ENCODE data around the gene MED16.

DNA sequence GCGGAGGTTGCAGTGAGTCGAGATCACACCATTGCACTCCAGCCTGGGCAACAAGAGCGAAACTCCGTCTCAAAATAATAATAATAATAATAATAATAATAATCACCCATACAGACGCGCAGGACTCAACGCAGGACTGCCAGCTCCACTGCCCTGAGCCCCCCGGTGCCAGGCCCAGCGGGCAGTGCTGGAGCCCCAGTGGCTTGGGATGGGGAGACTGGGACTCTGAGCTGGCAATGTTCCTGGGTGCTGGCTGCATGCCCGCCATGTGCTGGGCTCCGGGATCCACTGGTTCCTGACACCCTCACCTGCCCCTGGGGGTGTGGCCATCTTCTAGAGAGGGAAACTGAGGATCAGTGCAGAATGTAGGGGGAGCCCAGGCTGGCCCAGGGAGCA is 65.7 kb downstream of the MED16 start:
- TF ChIP-seq, protein P1, sequence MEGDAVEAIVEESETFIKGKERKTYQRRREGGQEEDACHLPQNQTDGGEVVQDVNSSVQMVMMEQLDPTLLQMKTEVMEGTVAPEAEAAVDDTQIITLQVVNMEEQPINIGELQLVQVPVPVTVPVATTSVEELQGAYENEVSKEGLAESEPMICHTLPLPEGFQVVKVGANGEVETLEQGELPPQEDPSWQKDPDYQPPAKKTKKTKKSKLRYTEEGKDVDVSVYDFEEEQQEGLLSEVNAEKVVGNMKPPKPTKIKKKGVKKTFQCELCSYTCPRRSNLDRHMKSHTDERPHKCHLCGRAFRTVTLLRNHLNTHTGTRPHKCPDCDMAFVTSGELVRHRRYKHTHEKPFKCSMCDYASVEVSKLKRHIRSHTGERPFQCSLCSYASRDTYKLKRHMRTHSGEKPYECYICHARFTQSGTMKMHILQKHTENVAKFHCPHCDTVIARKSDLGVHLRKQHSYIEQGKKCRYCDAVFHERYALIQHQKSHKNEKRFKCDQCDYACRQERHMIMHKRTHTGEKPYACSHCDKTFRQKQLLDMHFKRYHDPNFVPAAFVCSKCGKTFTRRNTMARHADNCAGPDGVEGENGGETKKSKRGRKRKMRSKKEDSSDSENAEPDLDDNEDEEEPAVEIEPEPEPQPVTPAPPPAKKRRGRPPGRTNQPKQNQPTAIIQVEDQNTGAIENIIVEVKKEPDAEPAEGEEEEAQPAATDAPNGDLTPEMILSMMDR (IDR thresholded peaks at IDR 0.05), result no peak
- no peak for TF ChIP-seq POLR2A (IDR thresholded peaks at IDR 0.05)
- TF ChIP-seq EP300 (IDR thresholded peaks at IDR 0.05), result no peak
